ENCODE data around the gene RGS7.

Gene RGS7

DNA sequence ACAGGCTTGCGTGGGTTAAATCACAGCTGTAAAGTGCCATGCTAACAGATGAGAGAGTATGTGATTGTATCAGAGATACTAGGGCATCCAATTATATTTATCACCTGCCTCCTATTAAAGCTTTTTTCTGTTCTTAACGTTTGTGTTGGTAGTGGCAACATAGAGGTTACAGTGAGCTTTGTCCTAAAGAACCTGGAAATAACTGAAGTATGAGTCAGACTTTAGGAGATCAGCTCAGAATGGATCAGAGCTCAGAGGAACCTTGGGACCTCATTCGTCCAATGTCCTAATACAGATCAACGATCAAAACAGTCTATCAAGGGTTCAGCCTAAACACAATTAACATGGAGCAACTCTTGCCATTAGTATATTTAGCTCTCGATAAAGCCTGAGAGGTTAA is 81.0 kb downstream of the RGS7 start:
- no peak overlapping the region for H3K4me3 ChIP-seq (ENCODE audit: low read depth, low read length)
- DNase-seq (ENCODE audit: low read depth) = no peak
- TF ChIP-seq, protein P1, sequence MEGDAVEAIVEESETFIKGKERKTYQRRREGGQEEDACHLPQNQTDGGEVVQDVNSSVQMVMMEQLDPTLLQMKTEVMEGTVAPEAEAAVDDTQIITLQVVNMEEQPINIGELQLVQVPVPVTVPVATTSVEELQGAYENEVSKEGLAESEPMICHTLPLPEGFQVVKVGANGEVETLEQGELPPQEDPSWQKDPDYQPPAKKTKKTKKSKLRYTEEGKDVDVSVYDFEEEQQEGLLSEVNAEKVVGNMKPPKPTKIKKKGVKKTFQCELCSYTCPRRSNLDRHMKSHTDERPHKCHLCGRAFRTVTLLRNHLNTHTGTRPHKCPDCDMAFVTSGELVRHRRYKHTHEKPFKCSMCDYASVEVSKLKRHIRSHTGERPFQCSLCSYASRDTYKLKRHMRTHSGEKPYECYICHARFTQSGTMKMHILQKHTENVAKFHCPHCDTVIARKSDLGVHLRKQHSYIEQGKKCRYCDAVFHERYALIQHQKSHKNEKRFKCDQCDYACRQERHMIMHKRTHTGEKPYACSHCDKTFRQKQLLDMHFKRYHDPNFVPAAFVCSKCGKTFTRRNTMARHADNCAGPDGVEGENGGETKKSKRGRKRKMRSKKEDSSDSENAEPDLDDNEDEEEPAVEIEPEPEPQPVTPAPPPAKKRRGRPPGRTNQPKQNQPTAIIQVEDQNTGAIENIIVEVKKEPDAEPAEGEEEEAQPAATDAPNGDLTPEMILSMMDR (IDR thresholded peaks at IDR 0.05; ENCODE audit: low read depth, low read length) = no peak
- TF ChIP-seq, protein P2, sequence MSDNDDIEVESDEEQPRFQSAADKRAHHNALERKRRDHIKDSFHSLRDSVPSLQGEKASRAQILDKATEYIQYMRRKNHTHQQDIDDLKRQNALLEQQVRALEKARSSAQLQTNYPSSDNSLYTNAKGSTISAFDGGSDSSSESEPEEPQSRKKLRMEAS (IDR thresholded peaks at IDR 0.05; ENCODE audit: low read depth, low read length) = no peak
- TF ChIP-seq MYC (IDR thresholded peaks at IDR 0.05; ENCODE audit: low read depth, low read length) = no peak
- TF ChIP-seq POLR2A (IDR thresholded peaks at IDR 0.05; ENCODE audit: extremely low read depth, insufficient read length) = no peak

DNA sequence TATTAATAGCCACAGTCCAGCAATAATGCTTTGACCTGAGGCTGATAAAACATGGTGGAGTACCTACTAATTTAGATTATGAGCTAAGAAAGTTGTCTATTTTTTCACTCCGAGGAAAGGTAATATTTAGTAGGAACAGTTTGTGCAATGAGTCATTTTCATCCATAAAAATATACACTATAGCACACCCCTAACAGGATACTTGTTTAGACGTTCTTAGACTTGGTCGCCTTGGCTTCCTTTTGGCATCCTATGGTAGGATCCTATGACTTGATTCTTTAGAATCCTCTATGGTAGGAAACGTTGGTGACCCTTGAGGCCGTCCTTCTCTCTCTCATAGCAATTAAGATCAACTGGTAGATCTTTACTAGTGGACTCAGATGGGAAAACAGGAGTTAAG is 81.8 kb downstream of the RGS7 start:
- no peak overlapping the region for H3K4me3 ChIP-seq (ENCODE audit: low read depth, low read length)
- no peak for DNase-seq (ENCODE audit: low read depth)
- TF ChIP-seq, protein P1 (IDR thresholded peaks at IDR 0.05; ENCODE audit: low read depth, low read length) = no peak
- TF ChIP-seq MYC (IDR thresholded peaks at IDR 0.05; ENCODE audit: low read depth, low read length) (no peak), POLR2A (IDR thresholded peaks at IDR 0.05; ENCODE audit: extremely low read depth, insufficient read length) (no peak)
- TF ChIP-seq, protein P2 (IDR thresholded peaks at IDR 0.05; ENCODE audit: low read depth, low read length) = no peak

DNA sequence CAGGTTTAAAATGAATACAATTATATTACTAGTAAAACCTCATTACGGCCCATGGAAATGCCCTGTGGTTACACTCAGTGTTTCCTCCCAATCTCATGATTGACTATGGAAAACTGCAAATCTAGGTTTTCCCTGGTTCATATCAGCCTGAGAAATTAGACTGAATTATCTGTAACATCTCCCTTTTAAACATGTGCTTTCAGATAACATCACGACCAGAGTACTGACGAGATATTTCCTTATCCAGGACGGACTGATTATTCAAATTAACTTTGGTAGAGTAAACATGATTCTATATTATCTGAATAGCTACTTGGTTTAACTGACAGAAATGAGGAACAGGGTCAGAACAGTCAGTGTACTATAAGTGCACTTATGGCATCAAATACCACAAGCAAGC is 82.3 kb downstream of the RGS7 start:
- H3K4me3 ChIP-seq (ENCODE audit: low read depth, low read length) = no peak overlapping the region
- no peak for DNase-seq (ENCODE audit: low read depth)
- TF ChIP-seq, protein P2 (IDR thresholded peaks at IDR 0.05; ENCODE audit: low read depth, low read length) = no peak
- TF ChIP-seq, protein P1 (IDR thresholded peaks at IDR 0.05; ENCODE audit: low read depth, low read length) = no peak
- no peak for TF ChIP-seq MYC (IDR thresholded peaks at IDR 0.05; ENCODE audit: low read depth, low read length)
- no peak for TF ChIP-seq POLR2A (IDR thresholded peaks at IDR 0.05; ENCODE audit: extremely low read depth, insufficient read length)

DNA sequence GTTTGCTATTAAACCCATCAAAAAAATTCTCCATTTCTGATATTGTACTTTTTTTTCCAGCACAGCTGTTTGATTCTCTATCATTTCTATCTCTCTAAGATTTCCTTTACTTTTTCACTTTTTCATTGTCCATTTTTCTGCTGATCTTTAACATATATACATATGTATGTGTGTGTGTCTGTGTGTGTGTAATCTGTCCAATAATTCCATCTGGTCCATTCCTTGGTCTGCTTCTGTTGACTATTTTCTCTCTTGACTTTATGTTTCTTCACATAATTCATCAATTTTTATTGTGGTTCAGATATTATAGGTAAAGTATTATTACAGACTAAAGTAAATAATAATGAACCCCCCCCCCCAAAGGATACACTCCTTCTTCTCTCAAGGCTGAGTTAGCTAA is 84.2 kb downstream of the RGS7 start:
- DNase-seq (ENCODE audit: low read depth) = no peak
- TF ChIP-seq, protein P2 (IDR thresholded peaks at IDR 0.05; ENCODE audit: low read depth, low read length) = no peak
- TF ChIP-seq POLR2A (IDR thresholded peaks at IDR 0.05; ENCODE audit: extremely low read depth, insufficient read length) = no peak
- TF ChIP-seq MYC (IDR thresholded peaks at IDR 0.05; ENCODE audit: low read depth, low read length) = no peak
- TF ChIP-seq, protein P1 (IDR thresholded peaks at IDR 0.05; ENCODE audit: low read depth, low read length) = no peak

DNA sequence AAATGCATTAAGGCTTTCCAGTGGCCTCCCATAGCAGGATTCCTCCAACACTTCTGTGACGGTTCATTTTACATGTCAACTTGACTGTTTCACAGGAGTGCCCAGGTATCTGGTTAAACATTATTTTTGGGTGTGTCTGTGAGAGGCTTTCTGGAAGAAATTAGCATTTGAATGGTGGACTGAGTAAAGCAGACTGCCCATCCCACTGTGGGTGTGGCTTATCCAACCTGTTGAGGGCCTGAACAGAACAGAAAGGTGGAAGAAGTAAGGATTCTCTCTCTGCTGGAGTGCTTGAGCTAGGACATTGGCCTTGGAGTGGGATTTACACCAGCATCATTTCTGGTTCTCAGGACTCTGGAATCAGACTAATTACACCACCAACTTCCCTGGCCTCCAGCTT is 85.6 kb downstream of the RGS7 start:
- TF ChIP-seq MYC (IDR thresholded peaks at IDR 0.05; ENCODE audit: low read depth, low read length) = no peak
- no peak for TF ChIP-seq POLR2A (IDR thresholded peaks at IDR 0.05; ENCODE audit: extremely low read depth, insufficient read length)
- TF ChIP-seq, protein P1 (IDR thresholded peaks at IDR 0.05; ENCODE audit: low read depth, low read length) = no peak
- TF ChIP-seq, protein P2 (IDR thresholded peaks at IDR 0.05; ENCODE audit: low read depth, low read length) = no peak
- DNase-seq (ENCODE audit: low read depth) = no peak
- no peak overlapping the region for H3K4me3 ChIP-seq (ENCODE audit: low read depth, low read length)

More for the DNA sequence above, 84.2 kb downstream of the RGS7 start:
- no peak overlapping the region for H3K4me3 ChIP-seq (ENCODE audit: low read depth, low read length)

DNA sequence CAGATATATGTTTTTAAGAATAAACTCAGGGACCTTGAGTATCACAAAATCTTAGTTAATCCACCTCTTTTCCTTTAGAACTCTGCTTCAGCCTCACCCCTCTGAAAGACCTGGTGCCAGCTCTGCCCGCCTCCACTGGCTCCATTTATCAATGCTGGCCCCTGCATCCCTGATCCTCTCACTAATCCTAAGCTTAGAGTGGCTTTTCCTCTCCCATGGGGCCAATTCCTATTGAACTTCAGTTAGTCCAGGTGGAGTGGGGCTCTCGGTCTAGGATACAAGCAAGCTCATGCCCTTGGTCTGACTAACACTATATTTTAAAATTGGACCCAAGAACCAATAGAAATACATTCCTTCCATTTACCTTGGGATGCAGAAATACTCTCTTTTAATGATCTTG is 87.0 kb downstream of the RGS7 start:
- no peak for TF ChIP-seq MYC (IDR thresholded peaks at IDR 0.05; ENCODE audit: low read depth, low read length)
- TF ChIP-seq, protein P2 (IDR thresholded peaks at IDR 0.05; ENCODE audit: low read depth, low read length) = no peak
- H3K4me3 ChIP-seq (ENCODE audit: low read depth, low read length) = no peak overlapping the region
- no peak for DNase-seq (ENCODE audit: low read depth)
